Ovary (tissue), 3 donors: ENCODE data around the gene ZHX3.

ENCODE experiments used
- CTCF ChIP-seq, 3 donors: fragments of 450-650 bp in 2 of 3; fragments of 200-600 bp in 1 of 3; IDR thresholded peaks; one replicate each; pipeline versions ENCODE4 v1.5.1 to v1.8.0; 2016 to 2022; ENCODE audit warnings: antibody characterized with exemption in 3 of 3, mild to moderate bottlenecking in 1 of 3
- POLR2A ChIP-seq: fragments of 450-650 bp; IDR thresholded peaks from one replicate; pipeline ENCODE4 v1.6.1; 2017; ENCODE audit warnings: antibody characterized with exemption, mild to moderate bottlenecking, moderate library complexity
- donor health status: DM: no; HTN: no; CAD: no.

GRCh38 chr20:41230136-41230535 lies 87.4 kb downstream of the ZHX3 start:
- TF ChIP-seq CTCF (IDR thresholded peaks at IDR 0.05): no peak
- no peak for TF ChIP-seq POLR2A
